OCI-LY7 (cell line): Measurements from ENCODE around the gene ADAR. TPM values are rescaled to one million over a fixed set of nuclear protein-coding genes. Genes with fewer than 3 reads are reported as not detected.

Source experiments
- BruUV-seq: library from RNA; stranded (reverse); fragments of 400-500 nt; replicated peaks from 2 replicates; lab custom pipeline; 2021; lab: Mats Ljungman, UMichigan
- CTCF ChIA-PET: fragments of 300-600 bp; sonication (Branson Sonifier 250); formaldehyde crosslinking; loops from one replicate; lab custom pipeline; 2022; ENCODE audit warnings: antibody characterized with exemption; ENCODE audit not compliant: unreplicated experiment; lab: Charles Lee
- POLR2A ChIA-PET: fragments of 300-600 bp; sonication (Branson Sonifier 250); formaldehyde crosslinking; loops from one replicate; lab custom pipeline; 2022; ENCODE audit warnings: antibody characterized with exemption; lab: Charles Lee
- DNase-seq: peaks from one replicate; pipeline ENCODE4 v3.0.0-alpha.2; 2015; ENCODE audit warnings: low spot score
- H2AFZ ChIP-seq: fragments of 200-600 bp; sonication (generic), shearing (Covaris generic); 2 replicates; pipeline ENCODE4 v1.6.1; 2014; ENCODE audit warnings: mild to moderate bottlenecking, antibody characterized with exemption, low read length, moderate library complexity
- H3K27ac ChIP-seq: fragments of 200-600 bp; sonication (generic); 2 replicates; pipeline ENCODE4 v1.5.1; 2014; ENCODE audit warnings: mixed run types, low read depth, mild to moderate bottlenecking, moderate library complexity, low read length, inconsistent platforms; ENCODE audit not compliant: poor library complexity, severe bottlenecking
- H3K36me3 ChIP-seq: fragments of 200-600 bp; sonication (generic); 2 replicates; pipeline ENCODE4 v1.6.1; 2014; ENCODE audit warnings: mild to moderate bottlenecking, antibody characterized with exemption, low read length, moderate library complexity, mixed read lengths; ENCODE audit not compliant: insufficient read depth
- H3K4me1 ChIP-seq: fragments of 200-600 bp; sonication (generic); 2 replicates; pipeline ENCODE4 v1.5.1; 2014; ENCODE audit warnings: mild to moderate bottlenecking, low read length; ENCODE audit not compliant: insufficient read depth, poor library complexity, severe bottlenecking
- H3K4me2 ChIP-seq: fragments of 200-600 bp; sonication (generic); 2 replicates; pipeline ENCODE4 v1.6.1; 2014; ENCODE audit warnings: mild to moderate bottlenecking, low read length
- H3K4me3 ChIP-seq: fragments of 200-600 bp; sonication (generic); 2 replicates; pipeline ENCODE4 v1.5.1; 2014; ENCODE audit warnings: mild to moderate bottlenecking, low read depth, low read length; ENCODE audit not compliant: poor library complexity, severe bottlenecking
- H3K79me2 ChIP-seq: fragments of 200-600 bp; sonication (generic); 2 replicates; pipeline ENCODE4 v1.6.1; 2016; ENCODE audit warnings: low read depth, mild to moderate bottlenecking, low read length, moderate library complexity, mixed read lengths; ENCODE audit not compliant: insufficient read depth
- H3K9me2 ChIP-seq: fragments of 200-600 bp; sonication (generic); 2 replicates; pipeline ENCODE4 v1.6.1; 2016; ENCODE audit warnings: mild to moderate bottlenecking, low read length, mixed read lengths; ENCODE audit not compliant: insufficient read depth
- H3K9me3 ChIP-seq: fragments of 200-600 bp; sonication (generic); 2 replicates; pipeline ENCODE4 v1.6.1; 2014; ENCODE audit warnings: mild to moderate bottlenecking, mixed run types, low read length, mixed read lengths
- H4K20me1 ChIP-seq: fragments of 200-600 bp; sonication (generic); 2 replicates; pipeline ENCODE4 v1.6.1; 2014; ENCODE audit warnings: mild to moderate bottlenecking, antibody characterized with exemption, low read length, moderate library complexity, mixed read lengths; ENCODE audit not compliant: insufficient read depth
- EZH2phosphoT487 ChIP-seq: fragments of 200-600 bp; sonication (generic); IDR thresholded peaks from 2 replicates; pipeline ENCODE4 v1.6.1; 2018; ENCODE audit warnings: low read depth, borderline replicate concordance, mild to moderate bottlenecking, mixed run types, antibody characterized with exemption, low read length, moderate library complexity, mixed read lengths
- intact Hi-C: fragments of 100-400 bp; cut with micrococcal nuclease; formaldehyde crosslinking; loops from one replicate; pipeline ENCODE4 v1.10.0; 2022; ENCODE audit not compliant: unreplicated experiment
- total RNA-seq, 2 experiments: library from RNA; depleted of rRNA in 1 of 2; stranded (reverse); fragments of >200 nt in 1 of 2; shearing (Covaris generic) in 1 of 2; gene quantifications; 2 replicates each; pipeline ENCODE4 v1.2.3, GENCODE V29; 2014 to 2022
- TF ChIP-seq, protein P1 (sequence below): fragments of 200-600 bp; sonication (generic); conservative IDR thresholded peaks from 2 replicates; pipeline ENCODE4 v1.5.1; 2014; ENCODE audit warnings: mild to moderate bottlenecking, antibody characterized with exemption, low read length, moderate library complexity, mixed read lengths

Gene ADAR
- total RNA-seq, 2 experiments from 2014 or later, result 90.2 to 139 TPM

DNA sequence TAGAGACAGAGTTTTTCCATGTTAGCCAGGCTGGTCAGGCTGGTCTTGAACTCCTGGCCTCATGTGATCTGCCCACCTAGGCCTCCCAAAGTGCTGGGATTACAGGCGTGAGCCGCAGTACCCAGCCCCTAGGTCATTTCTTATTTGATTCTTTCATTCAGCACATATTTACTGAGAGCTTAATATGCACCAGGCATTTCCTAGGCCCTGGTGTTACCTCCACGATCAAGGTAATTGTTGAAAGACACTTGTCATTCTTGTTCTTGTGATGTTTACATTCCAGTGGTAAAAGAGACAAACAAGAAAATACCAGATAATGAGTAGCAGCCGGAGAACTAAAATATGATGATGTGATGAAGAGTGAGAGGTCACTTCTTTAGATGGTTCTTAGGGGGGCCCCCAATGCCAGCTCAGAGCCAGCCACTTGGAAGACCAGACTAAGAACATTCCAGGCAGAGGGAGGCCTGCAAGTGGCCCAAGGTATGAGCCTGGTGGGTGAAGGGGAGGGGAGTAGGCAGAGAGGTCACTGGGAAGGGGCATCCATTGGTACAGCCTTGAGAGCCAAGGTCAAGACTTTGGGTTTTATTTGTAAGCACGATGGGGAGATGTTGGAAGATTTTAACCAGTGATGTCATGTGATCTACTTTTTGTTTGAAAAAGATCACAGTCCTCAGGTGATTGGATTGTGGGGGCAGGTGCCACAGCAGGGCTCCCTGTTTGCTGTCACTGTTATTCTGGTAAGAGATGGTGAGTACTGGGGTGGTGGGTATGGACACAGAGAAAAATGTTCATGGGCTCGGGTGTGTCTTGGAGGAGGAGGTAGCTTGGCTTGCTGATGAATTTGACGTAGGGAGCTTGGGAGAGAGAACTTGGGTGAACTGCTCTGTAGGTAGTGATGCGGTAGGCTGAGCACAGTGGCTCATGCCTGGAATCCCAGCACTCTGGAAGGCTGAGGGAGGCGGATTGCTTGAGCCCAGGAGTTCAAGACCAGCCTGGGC, 68.2 kb downstream of the ADAR start:
- Histone ChIP-seq H3K27ac (no peak overlapping the region), H2AFZ (no peak overlapping the region), H4K20me1 (no peaks in the 10 kb centered on the region), H3K9me3 (no peaks in the 10 kb centered on the region), H3K79me2 (no peaks in the 10 kb centered on the region), H3K4me1 (no peaks in the 10 kb centered on the region), H3K4me2 (no peak overlapping the region), H3K9me2 (no peaks in the 10 kb centered on the region), H3K4me3 (no peak overlapping the region), H3K36me3 (no peaks in the 10 kb centered on the region)
- BruUV-seq, result no TSS peak
- no peak for DNase-seq
- POLR2A ChIA-PET, result no interaction called here
- TF ChIP-seq, protein P1, sequence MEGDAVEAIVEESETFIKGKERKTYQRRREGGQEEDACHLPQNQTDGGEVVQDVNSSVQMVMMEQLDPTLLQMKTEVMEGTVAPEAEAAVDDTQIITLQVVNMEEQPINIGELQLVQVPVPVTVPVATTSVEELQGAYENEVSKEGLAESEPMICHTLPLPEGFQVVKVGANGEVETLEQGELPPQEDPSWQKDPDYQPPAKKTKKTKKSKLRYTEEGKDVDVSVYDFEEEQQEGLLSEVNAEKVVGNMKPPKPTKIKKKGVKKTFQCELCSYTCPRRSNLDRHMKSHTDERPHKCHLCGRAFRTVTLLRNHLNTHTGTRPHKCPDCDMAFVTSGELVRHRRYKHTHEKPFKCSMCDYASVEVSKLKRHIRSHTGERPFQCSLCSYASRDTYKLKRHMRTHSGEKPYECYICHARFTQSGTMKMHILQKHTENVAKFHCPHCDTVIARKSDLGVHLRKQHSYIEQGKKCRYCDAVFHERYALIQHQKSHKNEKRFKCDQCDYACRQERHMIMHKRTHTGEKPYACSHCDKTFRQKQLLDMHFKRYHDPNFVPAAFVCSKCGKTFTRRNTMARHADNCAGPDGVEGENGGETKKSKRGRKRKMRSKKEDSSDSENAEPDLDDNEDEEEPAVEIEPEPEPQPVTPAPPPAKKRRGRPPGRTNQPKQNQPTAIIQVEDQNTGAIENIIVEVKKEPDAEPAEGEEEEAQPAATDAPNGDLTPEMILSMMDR, result no peak
- no peak for TF ChIP-seq EZH2phosphoT487
- intact Hi-C loops, result loop anchor here (10.0 kb wide), 1 partner anchor 215 kb away; the partner anchor contains the start of genes AQP10 and ATP8B2
- CTCF ChIA-PET, result no interaction called here

DNA sequence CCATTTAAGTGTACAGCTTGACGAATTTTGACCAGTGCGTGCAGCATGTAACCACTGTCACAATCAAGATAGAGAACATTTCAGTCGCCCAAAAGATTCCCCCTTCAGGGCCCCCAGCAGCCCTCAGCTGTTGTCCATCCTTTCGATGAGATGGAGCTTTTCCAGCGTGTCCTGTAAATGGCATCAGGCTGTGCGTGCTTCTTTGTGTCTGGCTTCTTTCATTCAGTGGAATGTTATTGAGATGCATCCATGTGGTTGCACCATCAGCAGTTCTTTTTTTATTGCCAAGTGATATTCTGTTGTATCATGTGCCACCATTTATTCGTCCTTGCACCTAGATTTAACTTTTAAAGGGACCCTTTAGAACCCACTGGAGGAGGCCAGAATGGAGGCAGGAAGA, 71.4 kb downstream of the ADAR start:
- no peak for DNase-seq
- no peaks in the 10 kb centered on the region for H3K9me3 ChIP-seq
- intact Hi-C loops, result no loop called here
- no peak overlapping the region for H3K4me3 ChIP-seq
- H3K27ac ChIP-seq, result no peak overlapping the region
- TF ChIP-seq, protein P1, result no peak
- no peak for TF ChIP-seq EZH2phosphoT487
- H3K9me2 ChIP-seq, result no peaks in the 10 kb centered on the region
- no peak overlapping the region for H3K4me2 ChIP-seq
- H3K4me1 ChIP-seq, result no peaks in the 10 kb centered on the region
- H4K20me1 ChIP-seq, result no peaks in the 10 kb centered on the region
- H3K36me3 ChIP-seq, result no peaks in the 10 kb centered on the region
- ChIA-PET CTCF (no interaction called here), POLR2A (interaction anchor here (0.6 kb wide), 1 partner anchor 391 kb away, joined by 6 read pairs; no protein-coding TSS in a partner anchor)
- BruUV-seq, result no TSS peak
- no peaks in the 10 kb centered on the region for H3K79me2 ChIP-seq
- H2AFZ ChIP-seq, result no peak overlapping the region
